OCI-LY3 (cell line): ENCODE measurements around the gene TMEM14C.

Experiments
- CTCF ChIP-seq: fragments of 200-600, 300-600 bp; sonication (generic); IDR thresholded peaks from 2 replicates; pipeline ENCODE4 v1.5.1; 2014; ENCODE audit warnings: antibody characterized with exemption, low read length, low read depth
- EZH2phosphoT487 ChIP-seq: fragments of 200-600 bp; shearing (Covaris generic); IDR thresholded peaks from 2 replicates; pipeline ENCODE4 v1.6.1; 2018; ENCODE audit warnings: antibody characterized with exemption, mixed run types, low read depth

DNA sequence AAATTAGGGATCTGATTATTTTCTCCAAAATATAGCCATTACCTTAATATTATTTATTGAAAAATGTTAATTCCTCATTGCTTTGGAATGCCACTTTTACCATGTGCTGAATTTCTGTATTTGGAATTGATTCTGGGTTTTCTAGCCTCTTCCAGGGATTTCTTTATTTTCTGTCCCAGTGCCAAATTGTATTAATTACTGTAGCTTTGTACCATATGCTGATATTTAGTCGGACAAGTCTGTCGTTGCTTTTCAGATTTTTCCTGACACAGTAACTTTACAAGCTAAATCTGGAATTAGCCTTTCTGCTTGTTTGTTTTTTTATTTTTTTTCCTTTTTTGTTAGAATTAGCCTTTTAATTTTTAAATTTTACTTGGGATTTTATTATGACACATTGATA is 13.9 kb downstream of the TMEM14C start:
- no peak for TF ChIP-seq CTCF
- no peak for TF ChIP-seq EZH2phosphoT487
